ENCODE data around the gene ALPK3.

ALPK3 gene

GRCh38 chr15:84816694-84817465, at the start of gene ALPK3:
Gene ALPK3 (plus strand): TSS chr15:84817356. CDS start chr15:84817453, 97 bp downstream.
- TF ChIP-seq, protein P1, sequence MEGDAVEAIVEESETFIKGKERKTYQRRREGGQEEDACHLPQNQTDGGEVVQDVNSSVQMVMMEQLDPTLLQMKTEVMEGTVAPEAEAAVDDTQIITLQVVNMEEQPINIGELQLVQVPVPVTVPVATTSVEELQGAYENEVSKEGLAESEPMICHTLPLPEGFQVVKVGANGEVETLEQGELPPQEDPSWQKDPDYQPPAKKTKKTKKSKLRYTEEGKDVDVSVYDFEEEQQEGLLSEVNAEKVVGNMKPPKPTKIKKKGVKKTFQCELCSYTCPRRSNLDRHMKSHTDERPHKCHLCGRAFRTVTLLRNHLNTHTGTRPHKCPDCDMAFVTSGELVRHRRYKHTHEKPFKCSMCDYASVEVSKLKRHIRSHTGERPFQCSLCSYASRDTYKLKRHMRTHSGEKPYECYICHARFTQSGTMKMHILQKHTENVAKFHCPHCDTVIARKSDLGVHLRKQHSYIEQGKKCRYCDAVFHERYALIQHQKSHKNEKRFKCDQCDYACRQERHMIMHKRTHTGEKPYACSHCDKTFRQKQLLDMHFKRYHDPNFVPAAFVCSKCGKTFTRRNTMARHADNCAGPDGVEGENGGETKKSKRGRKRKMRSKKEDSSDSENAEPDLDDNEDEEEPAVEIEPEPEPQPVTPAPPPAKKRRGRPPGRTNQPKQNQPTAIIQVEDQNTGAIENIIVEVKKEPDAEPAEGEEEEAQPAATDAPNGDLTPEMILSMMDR (IDR thresholded peaks at IDR 0.05; ENCODE audit: low read depth, low read length) = no peak
- H3K4me3 ChIP-seq (ENCODE audit: low read depth, low read length) = no peak within 1 kb of the TSS

GRCh38 chr15:84772031-84772430, 45.1 kb upstream of the ALPK3 start:
- no peak overlapping the region for H3K4me3 ChIP-seq (ENCODE audit: low read depth, low read length)
- TF ChIP-seq, protein P1 (IDR thresholded peaks at IDR 0.05; ENCODE audit: low read depth, low read length) = no peak

DNA sequence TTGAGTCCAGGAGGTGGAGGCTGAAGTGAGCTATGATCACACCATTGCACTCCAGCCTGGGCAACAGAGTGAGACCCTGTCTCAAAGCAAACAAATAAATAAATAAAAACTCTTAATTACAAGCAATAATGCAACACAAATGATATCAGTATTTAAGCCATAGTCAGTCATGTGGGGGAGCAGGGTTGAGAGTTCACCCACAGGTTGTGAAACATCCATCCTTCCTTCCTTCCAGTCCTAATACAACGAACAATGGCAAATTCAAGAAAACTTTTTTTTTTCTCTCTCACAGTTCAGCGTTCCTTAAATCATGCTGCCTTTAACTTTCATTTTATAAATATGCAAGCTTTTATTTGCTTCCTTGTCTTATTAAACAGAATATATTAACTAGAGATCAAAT, 44.7 kb upstream of the ALPK3 start:
- TF ChIP-seq, protein P1 (IDR thresholded peaks at IDR 0.05; ENCODE audit: low read depth, low read length) = no peak
- no peak overlapping the region for H3K4me3 ChIP-seq (ENCODE audit: low read depth, low read length)

- TF ChIP-seq, protein P1 (IDR thresholded peaks at IDR 0.05; ENCODE audit: low read depth, low read length) = no peak
- no peak overlapping the region for H3K4me3 ChIP-seq (ENCODE audit: low read depth, low read length)
Observed at GRCh38 chr15:84773716-84774115, 43.4 kb upstream of the ALPK3 start.

- TF ChIP-seq, protein P1 (IDR thresholded peaks at IDR 0.05; ENCODE audit: low read depth, low read length) = no peak
- no peak overlapping the region for H3K4me3 ChIP-seq (ENCODE audit: low read depth, low read length)
Observed at GRCh38 chr15:84775867-84776449, 41.2 kb upstream of the ALPK3 start.

DNA sequence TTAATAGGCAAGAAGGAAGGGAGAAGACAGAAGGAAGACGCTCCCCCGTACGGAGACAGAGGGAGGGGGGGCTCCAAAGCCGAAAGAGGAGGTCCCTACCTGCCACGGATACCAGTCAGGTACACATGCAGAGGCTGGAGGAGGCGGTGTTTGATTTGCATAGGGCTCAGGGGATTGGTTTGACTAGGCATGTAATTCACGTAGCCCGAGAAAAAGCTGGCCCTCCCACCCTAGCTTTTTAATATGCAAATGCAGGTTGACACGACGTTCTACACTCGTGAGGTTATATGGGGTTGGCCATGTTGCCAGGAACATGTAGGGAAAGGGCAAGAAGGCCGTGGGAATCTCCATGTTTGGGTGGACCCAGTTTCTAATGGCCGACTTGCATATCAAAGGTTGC, 39.0 kb upstream of the ALPK3 start:
- TF ChIP-seq, protein P1 (IDR thresholded peaks at IDR 0.05; ENCODE audit: low read depth, low read length) = no peak
- no peak overlapping the region for H3K4me3 ChIP-seq (ENCODE audit: low read depth, low read length)

DNA sequence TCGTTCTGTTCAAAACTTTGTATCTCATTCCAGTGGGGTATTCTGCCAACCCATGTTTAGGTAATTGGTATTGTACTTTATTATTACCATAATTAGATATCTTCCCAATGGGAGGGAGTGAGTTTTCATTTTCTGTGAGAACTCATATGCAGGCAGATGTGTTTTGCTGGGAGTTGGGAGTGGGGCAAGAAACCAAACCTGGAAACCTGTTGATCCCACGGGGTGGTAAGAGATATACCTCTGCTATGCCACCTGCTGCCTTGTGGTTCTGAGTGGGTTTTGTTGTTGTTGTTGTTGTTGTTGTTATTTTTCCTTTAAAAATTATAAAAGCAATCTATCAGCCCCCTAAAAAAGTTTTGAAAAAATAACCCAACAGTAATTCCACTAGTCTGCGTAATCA, 36.7 kb upstream of the ALPK3 start:
- H3K4me3 ChIP-seq (ENCODE audit: low read depth, low read length) = no peak overlapping the region
- TF ChIP-seq, protein P1 (IDR thresholded peaks at IDR 0.05; ENCODE audit: low read depth, low read length) = no peak
